H1 (cell line): ENCODE measurements around the gene COL16A1. TPM values are rescaled to one million over a fixed set of nuclear protein-coding genes. Genes with fewer than 3 reads are reported as not detected.

ENCODE experiments used
- CTBP2 ChIP-seq: IDR thresholded peaks from 2 replicates; pipeline ENCODE4 v1.7.0; 2011; ENCODE audit warnings: borderline replicate concordance, mild to moderate bottlenecking, moderate library complexity, mixed read lengths, low read length; ENCODE audit not compliant: insufficient read depth, insufficient read length
- KDM4A ChIP-seq: IDR thresholded peaks from one replicate; pipeline ENCODE4 v1.7.1; 2012; ENCODE audit warnings: low read depth, mild to moderate bottlenecking, moderate library complexity, low read length, inconsistent platforms; ENCODE audit not compliant: severe bottlenecking
- NANOG ChIP-seq: IDR thresholded peaks from 2 replicates; pipeline ENCODE4 v1.6.1; 2011; ENCODE audit warnings: low read length, low read depth, mild to moderate bottlenecking, inconsistent platforms; ENCODE audit not compliant: insufficient read depth, poor library complexity, severe bottlenecking
- POLR2AphosphoS5 ChIP-seq: IDR thresholded peaks from 2 replicates; pipeline ENCODE4 v1.6.1; 2011; ENCODE audit warnings: low read depth, low read length
- POU5F1 ChIP-seq: IDR thresholded peaks from 2 replicates; pipeline ENCODE4 v1.6.1; 2011; ENCODE audit warnings: low read depth, mild to moderate bottlenecking, low read length, moderate library complexity
- SAP30 ChIP-seq: fragments of 300-600 bp; sonication (generic); IDR thresholded peaks from 2 replicates; pipeline ENCODE4 v1.7.1; 2012; ENCODE audit warnings: low read length, moderate library complexity, mild to moderate bottlenecking, inconsistent platforms; ENCODE audit not compliant: insufficient read depth, insufficient replicate concordance
- YY1 ChIP-seq: IDR thresholded peaks from 2 replicates; pipeline ENCODE4 v1.6.1; 2011; ENCODE audit warnings: low read depth, mild to moderate bottlenecking, low read length
- polyA plus RNA-seq, 7 experiments: library from polyadenylated mRNA; depleted of rRNA in 3 of 7; stranded (reverse) in 5 of 7; unstranded in 2 of 7; fragments of >200 nt in 5 of 7; fragments of 200-250 nt in 2 of 7; gene quantifications; 1 replicate in 5 of 7; 2 replicates in 1 of 7; 4 replicates in 1 of 7; pipeline versions ENCODE4 v1.2.1 to v1.2.3, GENCODE V29; 2011 to 2013; ENCODE audit warnings: missing spikeins in 2 of 7, mixed read lengths in 2 of 7
- total RNA-seq: library from RNA; stranded (reverse); fragmentation: NEBNext Ultra II Directional; extraction: Animal tissue kit (Norgen Biotek cat#: 25700); gene quantifications from 2 replicates; pipeline ENCODE4 v1.2.1, GENCODE V29; 2021

Gene COL16A1
- total and polyA plus RNA-seq, 2 of the 8 experiments (the other 6 are each of a cell fraction or from before 2014, with no cell fraction given) = 2.0 to 10.5 TPM

GRCh38 chr1:31615939-31616338 lies 87.9 kb downstream of the COL16A1 start (continued):
- no peak for TF ChIP-seq NANOG
- no peak for TF ChIP-seq YY1
- no peak for TF ChIP-seq POU5F1
- no peak for TF ChIP-seq CTBP2
- TF ChIP-seq POLR2AphosphoS5 = no peak
- TF ChIP-seq KDM4A = no peak
- TF ChIP-seq SAP30 = no peak
- TF ChIP-seq, all 59 proteins: peak for 0
